ENCODE data around the gene ELFN2.

ELFN2 gene

DNA sequence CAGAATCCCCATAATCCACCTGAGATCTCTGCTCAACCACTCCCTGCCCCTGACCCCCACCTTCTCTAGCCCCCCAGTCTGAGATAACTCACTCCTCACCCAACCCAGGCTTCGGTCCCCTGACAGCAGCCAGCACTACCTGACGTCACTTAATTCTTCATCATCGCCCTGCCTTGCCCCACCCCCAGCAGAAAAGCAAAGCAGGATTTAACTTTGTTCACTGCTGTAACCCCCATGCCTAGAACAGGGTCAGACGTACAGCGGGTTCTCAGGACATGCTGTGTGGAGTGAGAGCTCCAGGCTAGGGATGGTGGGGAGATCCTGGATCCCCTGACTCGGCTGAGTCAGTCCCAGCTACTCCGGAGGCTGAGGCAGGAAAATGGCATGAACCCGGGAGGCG, 45.8 kb downstream of the ELFN2 start:
- DNase-seq (ENCODE audit: extremely low spot score) = no peak
- POLR2A ChIA-PET = no interaction called here
- no peak for TF ChIP-seq TARDBP (IDR thresholded peaks at IDR 0.05)
- CTCF ChIA-PET = interaction anchor here (0.7 to 1.2 kb wide), 2 partner anchors 63 to 1011 kb away, joined by 3 to 4 read pairs; no protein-coding TSS in a partner anchor

DNA sequence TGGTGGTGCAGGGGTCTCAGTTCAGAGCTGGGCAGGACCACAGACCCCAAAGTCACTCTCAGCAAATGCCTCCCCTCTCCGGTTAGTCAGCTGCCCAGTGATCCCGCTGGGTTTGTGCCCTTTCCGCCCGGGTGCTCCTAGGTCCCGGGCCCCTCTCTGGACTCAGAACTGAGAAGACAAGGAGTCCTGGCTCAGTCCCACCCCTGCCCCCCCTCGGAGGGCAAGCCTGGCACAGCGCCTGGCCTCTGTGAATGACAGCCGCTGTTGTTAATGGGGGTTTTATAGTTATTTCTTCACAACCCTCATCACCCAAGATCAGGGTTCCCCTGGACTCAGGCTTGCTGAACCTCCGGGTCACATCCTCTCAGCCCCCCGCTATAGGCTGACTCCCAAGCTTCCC, 47.6 kb downstream of the ELFN2 start:
- ChIA-PET POLR2A (no interaction called here), CTCF (no interaction called here)
- DNase-seq (ENCODE audit: extremely low spot score) = no peak

DNA sequence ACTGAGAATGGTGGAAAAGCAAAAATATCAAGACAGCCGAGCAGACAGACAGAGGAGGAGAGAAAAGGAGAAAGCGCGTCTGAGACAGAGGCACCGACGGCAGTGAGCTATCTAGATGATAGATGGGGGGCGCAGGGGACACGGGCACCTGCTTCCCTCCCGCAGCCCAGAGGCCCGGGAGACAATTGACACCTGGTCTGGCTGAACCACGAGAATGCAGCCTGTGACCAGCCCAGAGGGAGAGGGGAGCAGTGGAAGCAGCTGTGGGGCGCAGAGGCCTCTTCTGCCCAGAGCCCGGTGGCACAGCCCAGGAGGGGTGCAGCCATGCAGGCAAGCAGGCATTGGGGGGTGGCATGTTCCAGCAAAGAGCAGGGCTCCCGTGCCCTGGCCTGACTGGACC, 48.2 kb downstream of the ELFN2 start:
- ChIA-PET POLR2A (interaction anchor here (0.5 to 0.6 kb wide), 2 partner anchors 291 to 466 kb away, joined by 3 read pairs; no protein-coding TSS in a partner anchor), CTCF (no interaction called here)

More for the DNA sequence above, 47.6 kb downstream of the ELFN2 start:
- TF ChIP-seq, protein P1, sequence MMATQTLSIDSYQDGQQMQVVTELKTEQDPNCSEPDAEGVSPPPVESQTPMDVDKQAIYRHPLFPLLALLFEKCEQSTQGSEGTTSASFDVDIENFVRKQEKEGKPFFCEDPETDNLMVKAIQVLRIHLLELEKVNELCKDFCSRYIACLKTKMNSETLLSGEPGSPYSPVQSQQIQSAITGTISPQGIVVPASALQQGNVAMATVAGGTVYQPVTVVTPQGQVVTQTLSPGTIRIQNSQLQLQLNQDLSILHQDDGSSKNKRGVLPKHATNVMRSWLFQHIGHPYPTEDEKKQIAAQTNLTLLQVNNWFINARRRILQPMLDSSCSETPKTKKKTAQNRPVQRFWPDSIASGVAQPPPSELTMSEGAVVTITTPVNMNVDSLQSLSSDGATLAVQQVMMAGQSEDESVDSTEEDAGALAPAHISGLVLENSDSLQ (IDR thresholded peaks at IDR 0.05) = no peak
- TF ChIP-seq FOXK2 (IDR thresholded peaks at IDR 0.05) (no peak), BHLHE40 (IDR thresholded peaks at IDR 0.05; ENCODE audit: borderline replicate concordance) (no peak)

DNA sequence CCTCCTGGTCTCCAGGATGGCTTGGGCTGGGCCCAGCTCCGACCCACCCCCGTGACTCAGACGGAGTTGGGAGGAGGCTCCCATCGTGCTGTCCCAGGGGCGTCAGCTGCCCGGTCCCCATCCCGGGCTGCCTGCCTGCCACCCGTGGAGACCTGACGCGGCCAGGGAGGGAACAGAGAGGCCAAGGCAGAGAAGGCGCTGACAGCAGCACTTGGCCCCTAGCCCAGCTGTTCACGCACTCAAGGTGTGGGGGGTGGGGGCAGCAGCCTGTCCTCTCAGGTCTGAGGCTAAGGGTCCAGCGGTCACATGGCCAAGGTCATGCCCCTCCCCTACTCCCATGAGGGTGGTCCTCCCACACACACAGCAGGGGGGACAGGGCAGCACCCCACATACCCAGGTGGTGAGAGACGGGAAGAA, 48.6 kb downstream of the ELFN2 start:
- TF ChIP-seq FOXK2 (IDR thresholded peaks at IDR 0.05) (no peak), SUZ12 (IDR thresholded peaks at IDR 0.05) (no peak), FOXA1 (IDR thresholded peaks at IDR 0.05) (no peak), SP1 (IDR thresholded peaks at IDR 0.05) (no peak), TARDBP (IDR thresholded peaks at IDR 0.05) (no peak), BHLHE40 (IDR thresholded peaks at IDR 0.05; ENCODE audit: borderline replicate concordance) (no peak), FOXM1 (IDR thresholded peaks at IDR 0.05; ENCODE audit: borderline replicate concordance) (no peak), CTBP1 (IDR thresholded peaks at IDR 0.05; ENCODE audit: borderline replicate concordance) (no peak), NFRKB (IDR thresholded peaks at IDR 0.05) (no peak), LEF1 (IDR thresholded peaks at IDR 0.05; ENCODE audit: borderline replicate concordance) (no peak), L3MBTL2 (conservative IDR thresholded peaks at IDR 0.05) (no peak), ZNF384 (IDR thresholded peaks at IDR 0.05) (no peak), HDGF (IDR thresholded peaks at IDR 0.05; ENCODE audit: borderline replicate concordance) (no peak), ARNT (IDR thresholded peaks at IDR 0.05) (no peak)
- TF ChIP-seq, protein P1 (IDR thresholded peaks at IDR 0.05) = no peak
- CTCF ChIA-PET = no interaction called here
- POLR2A ChIA-PET = interaction anchor here (0.5 to 0.6 kb wide), 2 partner anchors 291 to 467 kb away, joined by 3 read pairs; no protein-coding TSS in a partner anchor
- DNase-seq (ENCODE audit: extremely low spot score) = no peak

More for the DNA sequence above, 48.2 kb downstream of the ELFN2 start:
- TF ChIP-seq, protein P1 (IDR thresholded peaks at IDR 0.05) = no peak
- TF ChIP-seq LEF1 (IDR thresholded peaks at IDR 0.05; ENCODE audit: borderline replicate concordance) (no peak), L3MBTL2 (conservative IDR thresholded peaks at IDR 0.05) (no peak)
- no peak for DNase-seq (ENCODE audit: extremely low spot score)

DNA sequence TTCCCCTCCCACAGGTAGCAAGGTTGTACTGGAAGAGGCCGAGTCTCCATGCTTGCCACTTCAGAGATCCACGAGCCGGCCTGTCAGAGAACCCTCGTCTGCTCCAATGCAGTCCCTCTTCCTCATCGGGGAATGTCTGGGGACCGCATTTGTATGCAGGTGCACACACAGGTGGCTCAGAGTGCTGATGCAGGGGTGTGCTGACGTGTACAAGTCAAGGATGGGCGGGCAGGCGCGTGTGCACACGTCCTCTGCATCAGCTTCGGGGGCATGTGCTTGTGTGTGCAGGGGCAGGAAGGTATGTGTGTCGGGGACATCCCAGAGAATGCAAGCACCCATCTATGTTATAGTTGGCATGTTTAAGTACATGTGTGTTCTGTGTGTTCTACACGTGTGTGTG, 49.4 kb downstream of the ELFN2 start:
- POLR2A ChIA-PET = no interaction called here

DNA sequence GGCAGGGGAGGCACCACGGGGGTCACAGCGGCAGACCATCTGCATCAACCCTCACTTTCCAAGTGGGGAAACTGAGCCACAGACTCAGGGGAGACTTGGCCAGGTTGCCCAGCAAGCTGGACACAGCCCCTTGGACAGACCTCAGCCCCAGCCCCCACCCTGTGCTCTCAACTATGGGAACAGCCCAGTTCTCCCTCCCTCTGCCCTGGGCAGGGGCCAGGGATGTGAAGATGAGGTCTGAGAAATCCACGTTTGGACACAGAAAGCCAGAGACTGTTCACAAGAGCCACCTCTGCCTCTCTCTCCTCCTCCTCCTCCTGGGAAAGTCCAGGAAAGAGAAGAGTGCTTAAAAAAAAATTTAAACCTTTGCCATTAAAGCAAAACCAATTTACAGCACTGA, 50.1 kb downstream of the ELFN2 start:
- DNase-seq (ENCODE audit: extremely low spot score) = no peak
- ChIA-PET POLR2A (no interaction called here), CTCF (no interaction called here)
- TF ChIP-seq L3MBTL2 (conservative IDR thresholded peaks at IDR 0.05) = no peak
- no peak for TF ChIP-seq NFRKB (IDR thresholded peaks at IDR 0.05)
- TF ChIP-seq, protein P1 (IDR thresholded peaks at IDR 0.05) = no peak
- TF ChIP-seq FOXA1 (IDR thresholded peaks at IDR 0.05) = no peak
- no peak for TF ChIP-seq ELF4 (IDR thresholded peaks at IDR 0.05)
- no peak for TF ChIP-seq FOXK2 (IDR thresholded peaks at IDR 0.05)
- no peak for TF ChIP-seq HDGF (IDR thresholded peaks at IDR 0.05; ENCODE audit: borderline replicate concordance)
- TF ChIP-seq LEF1 (IDR thresholded peaks at IDR 0.05; ENCODE audit: borderline replicate concordance) = no peak
- no peak for TF ChIP-seq ZNF384 (IDR thresholded peaks at IDR 0.05)
- TF ChIP-seq CTBP1 (IDR thresholded peaks at IDR 0.05; ENCODE audit: borderline replicate concordance) = no peak
- TF ChIP-seq SP1 (IDR thresholded peaks at IDR 0.05) = no peak
- no peak for TF ChIP-seq ARNT (IDR thresholded peaks at IDR 0.05)
- TF ChIP-seq BHLHE40 (IDR thresholded peaks at IDR 0.05; ENCODE audit: borderline replicate concordance) = no peak
- no peak for TF ChIP-seq FOXM1 (IDR thresholded peaks at IDR 0.05; ENCODE audit: borderline replicate concordance)
- TF ChIP-seq TARDBP (IDR thresholded peaks at IDR 0.05) = no peak
- TF ChIP-seq SUZ12 (IDR thresholded peaks at IDR 0.05) = no peak

More for the DNA sequence above, 49.4 kb downstream of the ELFN2 start:
- CTCF ChIA-PET = no interaction called here
- no peak for DNase-seq (ENCODE audit: extremely low spot score)
- no peak for TF ChIP-seq HDGF (IDR thresholded peaks at IDR 0.05; ENCODE audit: borderline replicate concordance)
- no peak for TF ChIP-seq SUZ12 (IDR thresholded peaks at IDR 0.05)
- TF ChIP-seq SP1 (IDR thresholded peaks at IDR 0.05) = no peak
- no peak for TF ChIP-seq BHLHE40 (IDR thresholded peaks at IDR 0.05; ENCODE audit: borderline replicate concordance)
- no peak for TF ChIP-seq LEF1 (IDR thresholded peaks at IDR 0.05; ENCODE audit: borderline replicate concordance)
- no peak for TF ChIP-seq ZNF384 (IDR thresholded peaks at IDR 0.05)

DNA sequence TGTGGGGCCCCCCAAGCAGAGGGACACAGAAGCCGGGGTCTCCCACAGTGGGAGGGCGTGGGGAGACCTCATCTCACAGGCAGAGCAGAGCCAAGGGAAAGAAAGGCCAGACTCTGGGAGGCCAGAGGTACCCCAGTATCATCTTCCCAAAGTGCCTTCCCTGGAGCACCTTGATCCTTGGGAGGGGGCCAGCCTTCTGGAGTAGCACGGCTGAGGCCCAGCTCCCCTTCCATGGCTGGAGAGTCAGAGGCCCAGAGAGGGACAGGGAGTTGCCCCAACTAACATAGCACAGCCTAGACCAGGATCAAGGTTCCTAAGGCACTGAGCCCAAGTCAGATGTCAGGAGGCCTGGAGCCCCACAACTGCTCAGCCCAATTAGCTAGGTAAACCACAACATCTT, 50.6 kb downstream of the ELFN2 start:
- POLR2A ChIA-PET = no interaction called here
- CTCF ChIA-PET = no interaction called here
- no peak for DNase-seq (ENCODE audit: extremely low spot score)
- TF ChIP-seq SP1 (IDR thresholded peaks at IDR 0.05) (no peak), LEF1 (IDR thresholded peaks at IDR 0.05; ENCODE audit: borderline replicate concordance) (no peak), SUZ12 (IDR thresholded peaks at IDR 0.05) (no peak), L3MBTL2 (conservative IDR thresholded peaks at IDR 0.05) (no peak), ELF4 (IDR thresholded peaks at IDR 0.05) (no peak), CTBP1 (IDR thresholded peaks at IDR 0.05; ENCODE audit: borderline replicate concordance) (no peak), FOXA1 (IDR thresholded peaks at IDR 0.05) (no peak), HDGF (IDR thresholded peaks at IDR 0.05; ENCODE audit: borderline replicate concordance) (no peak), ARNT (IDR thresholded peaks at IDR 0.05) (no peak), TARDBP (IDR thresholded peaks at IDR 0.05) (no peak), ZNF384 (IDR thresholded peaks at IDR 0.05) (no peak), BHLHE40 (IDR thresholded peaks at IDR 0.05; ENCODE audit: borderline replicate concordance) (no peak), FOXM1 (IDR thresholded peaks at IDR 0.05; ENCODE audit: borderline replicate concordance) (no peak), NFRKB (IDR thresholded peaks at IDR 0.05) (no peak), FOXK2 (IDR thresholded peaks at IDR 0.05) (no peak)
- TF ChIP-seq, protein P1 (IDR thresholded peaks at IDR 0.05) = no peak
